GM19239 (cell line): Measurements from ENCODE around the gene GGTA1.

Source experiments
- DNase-seq: peaks from one replicate; pipeline ENCODE4 v3.0.0; 2011; ENCODE audit warnings: low spot score; ENCODE audit not compliant: insufficient read length
- FAIRE-seq: peaks from 2 replicates; lab custom pipeline; 2011; peaks lifted over from hg19 to GRCh38; lab: Jason Lieb, UNC

GGTA1 gene

GRCh38 chr9:121503444-121503843 lies 3.8 kb upstream of the GGTA1 start:
- FAIRE-seq: no peak
- no peak for DNase-seq

- DNase-seq: no peak
- FAIRE-seq: no peak
Measured at GRCh38 chr9:121500165-121500478, 478 bp upstream of the GGTA1 start.

DNA sequence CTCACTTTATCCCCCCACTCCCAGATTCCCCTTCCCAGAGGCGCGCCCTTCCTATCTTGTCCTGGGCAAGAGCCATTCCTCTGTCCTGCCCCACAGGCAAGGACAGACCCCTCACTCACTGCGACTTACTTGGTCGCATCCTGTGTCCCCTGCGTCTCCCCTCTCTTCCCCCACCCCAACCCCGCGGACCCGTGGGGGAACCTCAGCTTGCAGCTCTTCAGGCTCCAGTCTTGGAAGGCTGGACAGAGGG lies 542 bp downstream of the GGTA1 start:
- FAIRE-seq (no peak), DNase-seq (no peak)

- FAIRE-seq (no peak), DNase-seq (no peak)
Measured at GRCh38 chr9:121498487-121499176, 1.0 kb downstream of the GGTA1 start.

DNA sequence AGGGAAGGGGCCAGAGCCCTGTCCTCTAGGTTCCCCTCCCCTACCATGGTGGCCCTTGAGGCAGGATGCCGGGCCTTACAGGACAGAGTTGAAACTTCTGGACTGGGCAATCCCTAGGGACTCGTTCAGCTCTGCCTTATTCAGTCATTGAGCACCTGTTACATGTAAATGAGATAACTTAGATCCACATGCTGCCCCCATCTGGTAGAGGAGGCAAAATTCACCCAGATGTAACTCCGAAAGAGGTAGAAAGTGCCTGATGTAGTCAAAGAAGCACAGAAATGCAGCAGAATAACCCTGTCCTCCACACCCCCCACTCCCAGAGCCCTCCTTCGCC lies 1.5 kb downstream of the GGTA1 start:
- peak; percentile 37 for FAIRE-seq

GRCh38 chr9:121495976-121496375 lies 3.7 kb downstream of the GGTA1 start:
- FAIRE-seq (no peak), DNase-seq (no peak)

More for the DNA sequence above, 1.5 kb downstream of the GGTA1 start:
- DNase-seq: peak; percentile 85

DNA sequence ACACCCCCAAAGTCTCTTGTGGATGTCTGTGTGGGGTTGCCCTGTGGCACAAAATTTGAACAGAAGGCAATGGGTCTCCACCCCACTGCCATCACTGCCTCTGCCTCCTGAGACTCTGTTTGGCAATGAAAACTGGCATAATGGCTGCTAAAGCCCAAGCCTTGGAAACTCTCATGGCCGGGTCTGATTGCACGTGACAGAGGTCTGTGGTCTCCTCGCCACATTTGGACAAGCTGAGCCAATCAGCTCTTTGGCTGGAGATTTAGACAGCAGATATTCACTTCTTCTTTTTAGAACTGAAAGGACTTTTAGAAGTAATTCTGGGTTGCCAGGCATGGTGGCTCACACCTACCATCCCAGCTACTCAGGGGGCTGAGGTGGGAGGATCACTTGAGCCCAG lies 5.5 kb downstream of the GGTA1 start:
- no peak for FAIRE-seq
- DNase-seq: no peak

- DNase-seq: no peak
- no peak for FAIRE-seq
Measured at GRCh38 chr9:121491111-121491510, 8.5 kb downstream of the GGTA1 start.

DNA sequence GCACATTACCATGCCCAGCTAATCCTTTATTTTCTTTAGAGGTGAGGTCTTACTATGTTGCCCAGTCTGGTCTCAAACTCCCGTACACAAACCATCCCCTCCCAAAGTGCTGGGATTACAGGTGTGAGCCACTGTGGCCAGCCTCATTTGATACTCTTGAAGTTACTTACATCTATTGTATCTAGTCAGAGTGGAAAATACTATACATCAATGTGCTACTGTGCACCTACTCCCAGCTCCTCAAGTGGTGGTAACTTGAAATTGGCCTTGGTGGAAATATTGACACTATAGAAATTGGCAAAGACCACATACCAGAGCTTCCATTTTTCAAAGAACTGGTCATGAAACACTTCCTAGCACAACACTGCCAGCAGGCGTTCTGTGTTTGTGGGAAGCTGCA lies 10.3 kb downstream of the GGTA1 start:
- no peak for FAIRE-seq
- no peak for DNase-seq

DNA sequence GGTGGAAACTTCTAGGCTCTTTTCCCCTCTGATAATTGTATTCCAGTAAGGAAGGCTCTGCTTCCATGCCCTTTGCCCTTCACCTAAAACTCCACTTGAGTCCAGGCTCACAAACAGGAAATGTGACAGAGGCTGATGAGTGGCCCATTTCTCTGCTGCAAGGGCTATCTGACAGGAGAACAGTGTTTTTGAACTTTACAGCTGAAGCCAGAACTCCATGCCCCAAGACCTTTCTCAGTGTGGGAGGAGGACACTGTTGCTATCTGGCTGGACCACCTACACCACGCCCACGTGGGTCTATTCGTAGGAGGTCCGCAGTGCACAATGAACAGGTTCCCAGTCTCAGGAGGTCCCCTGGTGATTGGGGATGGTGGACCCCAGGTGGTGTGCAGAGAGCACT lies 13.6 kb downstream of the GGTA1 start:
- no peak for FAIRE-seq
- DNase-seq: no peak

GRCh38 chr9:121485623-121486022 lies 14.0 kb downstream of the GGTA1 start:
- no peak for FAIRE-seq
- DNase-seq: no peak

DNA sequence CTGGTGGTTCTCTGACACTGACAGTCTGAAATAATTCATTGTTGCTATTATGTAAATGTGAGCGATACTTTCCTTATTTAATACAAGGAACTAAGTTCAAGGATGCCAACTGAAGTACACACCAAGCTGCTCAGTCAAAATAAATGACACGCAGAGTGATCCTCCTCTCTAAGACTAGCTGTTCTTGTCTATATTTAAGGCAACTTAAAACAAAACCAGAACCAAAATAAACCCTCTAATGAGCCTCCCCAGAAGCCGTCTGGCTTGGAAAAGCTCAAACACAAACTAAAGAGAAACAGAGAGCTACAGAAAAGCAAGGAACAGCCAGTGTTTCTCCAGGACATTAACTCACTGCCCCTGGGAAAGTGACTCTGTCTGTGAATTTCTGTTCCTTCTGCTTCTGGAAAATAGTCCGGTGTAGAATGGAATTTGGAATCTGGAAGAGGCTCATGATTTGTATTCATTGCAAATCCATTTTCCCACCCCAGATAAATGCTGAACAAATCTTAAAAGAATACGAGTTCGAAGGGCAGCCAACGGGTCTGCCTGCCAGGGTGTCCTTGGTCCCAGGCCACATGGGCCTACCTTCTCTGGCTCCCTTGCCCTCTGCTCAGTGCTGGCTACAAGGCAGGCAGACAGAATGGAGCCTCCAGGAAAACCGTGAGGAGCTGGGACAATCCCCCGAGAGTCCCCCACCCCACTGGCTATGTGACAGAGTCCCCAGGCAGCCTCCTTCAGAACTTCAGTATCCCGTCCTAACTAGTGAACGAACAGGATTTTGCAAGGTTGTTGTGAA lies 14.8 kb downstream of the GGTA1 start:
- FAIRE-seq (no peak), DNase-seq (no peak)

DNA sequence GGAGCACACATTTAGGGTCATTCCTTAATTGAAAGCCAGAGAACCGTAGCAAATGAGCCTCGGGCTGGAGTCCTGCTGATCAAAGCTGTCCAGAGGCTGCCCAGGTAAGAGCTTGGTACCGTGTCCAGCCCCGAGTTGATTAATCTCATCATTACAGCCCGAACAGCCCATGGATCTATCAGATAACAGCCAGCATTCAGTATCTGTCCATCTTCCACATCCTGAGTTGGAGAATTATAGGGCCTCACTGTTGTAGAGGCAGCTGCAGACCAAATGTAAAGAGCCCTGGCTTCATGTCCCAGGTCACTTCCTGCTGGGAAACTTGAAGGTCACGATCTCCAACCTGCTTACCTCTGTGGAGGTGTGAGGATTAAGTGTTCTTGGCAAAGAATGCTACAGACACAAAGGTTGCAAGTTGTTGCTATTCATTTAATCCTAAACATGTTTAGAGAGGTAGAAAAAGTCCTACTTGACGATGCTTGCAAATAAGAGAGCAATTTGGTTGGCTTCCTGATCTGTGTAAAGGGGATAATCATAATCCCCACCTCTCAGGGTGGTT lies 16.1 kb downstream of the GGTA1 start:
- FAIRE-seq: no peak
- DNase-seq: no peak

DNA sequence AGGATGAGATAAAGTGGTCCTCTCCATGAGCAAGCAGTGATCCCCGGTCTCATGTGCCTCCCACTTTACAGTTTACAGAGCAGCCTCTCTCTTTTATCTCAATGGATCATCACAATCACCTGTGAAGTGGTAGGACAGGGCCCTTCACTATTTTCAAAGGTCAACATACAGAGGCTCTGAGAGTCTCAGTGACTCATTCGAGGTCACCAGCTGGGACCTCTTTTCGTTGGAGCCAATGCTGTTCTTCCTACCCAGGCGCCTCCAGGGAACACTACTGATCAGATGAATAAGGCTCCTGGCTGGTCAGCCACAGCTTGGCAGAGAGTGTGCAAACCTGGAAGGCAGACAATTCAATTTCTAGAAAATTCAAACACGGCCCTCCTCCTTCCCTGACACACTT lies 16.6 kb downstream of the GGTA1 start:
- DNase-seq: no peak
- FAIRE-seq: no peak

DNA sequence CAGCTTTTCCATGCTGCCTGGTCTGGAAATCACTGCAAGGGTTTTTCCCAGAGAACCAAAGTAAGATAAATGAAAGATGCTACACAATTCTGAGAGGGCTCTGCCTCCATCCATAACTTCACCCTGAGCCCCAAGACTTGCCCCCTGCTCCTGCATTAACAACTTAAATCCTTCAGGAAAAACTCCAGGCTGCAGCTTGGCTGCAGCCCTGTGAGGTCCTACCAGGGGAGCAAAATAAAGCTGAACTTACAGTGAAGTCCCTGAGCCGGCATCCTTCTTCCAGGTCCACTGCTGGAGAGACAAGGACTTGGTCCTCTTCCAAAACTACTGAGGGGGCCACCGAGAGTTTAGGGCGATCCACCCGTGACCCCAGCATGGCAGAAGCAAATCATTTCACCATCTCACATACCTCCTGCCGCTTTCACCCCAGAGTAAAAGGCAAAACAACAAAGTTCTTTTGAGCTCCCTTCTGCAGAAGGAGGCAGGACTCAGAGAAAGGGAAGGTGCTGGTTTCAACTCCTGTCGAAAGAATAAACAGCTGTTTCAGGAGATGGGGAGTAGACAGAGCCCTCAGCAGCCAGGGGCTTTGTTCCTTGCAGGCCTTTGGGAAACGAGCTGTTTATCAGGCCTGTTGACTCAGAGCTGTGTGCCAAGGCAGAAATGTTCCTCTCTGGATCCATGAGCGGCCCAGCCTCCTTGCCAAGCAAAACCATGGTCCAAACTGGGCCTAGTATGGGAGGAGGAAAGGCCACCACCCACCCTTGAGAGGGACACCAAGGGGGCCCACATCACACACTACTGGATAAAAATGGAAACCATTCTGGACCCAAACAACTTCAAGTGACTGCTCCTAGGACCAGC lies 20.6 kb downstream of the GGTA1 start:
- FAIRE-seq (no peak), DNase-seq (no peak)

DNA sequence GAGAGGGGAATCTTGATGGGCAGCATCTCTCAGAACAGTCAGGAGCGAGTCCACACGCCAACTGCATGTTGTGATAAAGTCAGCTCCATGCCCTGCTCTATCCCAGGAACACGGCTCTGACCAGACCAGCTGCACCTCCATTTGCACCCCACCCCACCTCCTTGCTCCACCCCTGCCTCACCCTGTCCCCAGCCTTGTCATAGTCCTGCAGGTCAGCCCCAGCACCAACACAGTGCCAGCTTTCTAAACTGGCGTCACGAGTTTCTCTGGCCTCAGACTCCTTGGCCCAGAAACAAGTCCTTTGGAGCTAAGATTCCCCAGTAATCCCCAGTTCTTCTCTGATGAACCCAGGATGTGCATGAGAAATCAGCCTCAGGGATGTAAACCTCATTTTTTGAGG lies 23.5 kb downstream of the GGTA1 start:
- DNase-seq (no peak), FAIRE-seq (no peak)

- FAIRE-seq: no peak
- no peak for DNase-seq
Measured at GRCh38 chr9:121474231-121474947, 25.3 kb downstream of the GGTA1 start.

- FAIRE-seq (no peak), DNase-seq (no peak)
Measured at GRCh38 chr9:121473229-121473628, 26.4 kb downstream of the GGTA1 start.

DNA sequence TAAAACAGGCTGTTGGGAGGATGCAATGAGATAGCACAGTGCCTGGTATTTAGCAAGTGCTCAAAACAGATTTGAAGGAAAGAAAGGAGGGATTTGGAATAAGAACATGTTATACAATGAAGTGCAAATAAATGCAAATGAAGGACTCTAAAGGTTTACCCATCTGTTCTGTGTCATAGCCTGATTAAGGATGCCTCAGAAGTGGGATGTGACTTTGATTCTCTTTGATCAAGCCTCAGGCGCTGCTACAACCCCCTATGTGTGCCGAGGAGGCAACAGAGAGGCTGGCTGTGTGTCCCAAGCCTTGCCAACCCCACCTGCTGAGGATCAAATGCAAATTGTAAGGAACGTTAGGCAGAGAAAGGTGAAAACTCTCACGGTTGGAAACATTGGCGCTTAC lies 27.2 kb downstream of the GGTA1 start:
- DNase-seq (no peak), FAIRE-seq (no peak)

DNA sequence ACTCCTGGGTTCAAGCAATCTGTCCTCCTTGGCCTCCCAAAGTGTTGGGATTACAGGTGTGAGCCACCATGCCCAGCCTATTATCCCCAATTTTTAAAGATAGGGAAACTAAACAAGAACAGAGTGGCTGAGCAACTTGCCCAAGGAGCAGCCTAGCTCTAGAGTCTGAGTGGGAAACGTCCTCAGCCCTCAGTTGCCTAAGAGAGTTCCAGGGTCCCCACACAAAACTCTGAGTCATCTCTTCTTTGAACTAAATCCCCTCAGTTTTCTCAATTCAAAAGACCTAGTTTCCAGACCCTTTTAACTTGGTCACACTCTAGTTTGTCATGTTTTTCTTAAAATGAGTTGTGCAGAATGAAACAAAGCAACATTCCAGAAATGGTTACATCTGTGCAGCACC lies 33.5 kb downstream of the GGTA1 start:
- DNase-seq (no peak), FAIRE-seq (no peak)

- FAIRE-seq (no peak), DNase-seq (no peak)
Measured at GRCh38 chr9:121464968-121465367, 34.7 kb downstream of the GGTA1 start.
